SK-N-SH (cell line): ENCODE measurements around the gene TRAF5. TPM values are rescaled to one million over a fixed set of nuclear protein-coding genes. Genes with fewer than 3 reads are reported as not detected.

Experiments used
- CTCF ChIA-PET: fragments of 300-600, 350-600 bp; formaldehyde crosslinking; extraction: SDS; loops from one replicate; lab custom pipeline; 2021; lab: Yijun Ruan, JAX
- POLR2A ChIA-PET: fragments of 350-600 bp; sonication (Branson Sonifier 250); formaldehyde crosslinking; extraction: SDS; loops from one replicate; lab custom pipeline; 2020; ENCODE audit warnings: antibody characterized with exemption, inconsistent platforms; lab: Yijun Ruan, JAX
- DNase-seq: peaks from one replicate; pipeline ENCODE4 v3.0.0; 2012
- H2AFZ ChIP-seq: fragments of 200-600 bp; sonication (generic); 2 replicates; pipeline ENCODE4 v1.8.1; 2016; ENCODE audit warnings: antibody characterized with exemption, mild to moderate bottlenecking, low read depth
- H3F3A ChIP-seq: fragments of 200-600 bp; sonication (generic); replicated peaks from 2 replicates; pipeline ENCODE3; 2016; ENCODE audit warnings: antibody characterized with exemption, mild to moderate bottlenecking; ENCODE audit not compliant: insufficient read depth
- H3K27ac ChIP-seq, 2 experiments: fragments of 200-500 bp in 1 of 2; fragments of 200-600 bp in 1 of 2; sonication (Bioruptor generic) in 1 of 2; sonication (generic), shearing (Covaris generic) in 1 of 2; 2 replicates each; pipeline versions ENCODE4 v1.5.1 to v1.6.1; 2014 to 2016; ENCODE audit warnings: low read depth in 2 of 2, inconsistent platforms in 1 of 2, low read length in 1 of 2, mild to moderate bottlenecking in 1 of 2, mixed read lengths in 1 of 2
- H3K27me3 ChIP-seq: fragments of 200-600 bp; sonication (generic), shearing (Covaris generic); 2 replicates; pipeline ENCODE4 v1.6.1; 2016; ENCODE audit warnings: mixed run types; ENCODE audit not compliant: insufficient read depth
- H3K36me3 ChIP-seq, 2 experiments: fragments of 200-500 bp in 1 of 2; fragments of 200-600 bp in 1 of 2; sonication (Bioruptor generic) in 1 of 2; sonication (generic) in 1 of 2; replicated peaks in 1 of 2; 2 replicates each; pipeline versions ENCODE3 to v1.5.1; 2014 to 2016; ENCODE audit warnings: low read length in 1 of 2, mild to moderate bottlenecking in 1 of 2; ENCODE audit not compliant: insufficient read depth in 2 of 2, control insufficient read depth in 1 of 2
- H3K4me1 ChIP-seq, 2 experiments: fragments of 200-500 bp in 1 of 2; fragments of 200-600 bp in 1 of 2; sonication (Bioruptor generic) in 1 of 2; sonication (generic), shearing (Covaris generic) in 1 of 2; 2 replicates each; pipeline versions ENCODE4 v1.5.1 to v1.6.1; 2014 to 2016; ENCODE audit warnings: low read depth in 1 of 2, low read length in 1 of 2, mixed run types in 1 of 2; ENCODE audit not compliant: insufficient read depth in 2 of 2, control insufficient read depth in 1 of 2
- H3K4me2 ChIP-seq: fragments of 200-600 bp; sonication (generic), shearing (Covaris generic); 2 replicates; pipeline ENCODE4 v1.6.1; 2017; ENCODE audit warnings: mixed run types
- H3K4me3 ChIP-seq, 2 experiments: fragments of 200-500 bp in 1 of 2; fragments of 200-600 bp in 1 of 2; sonication (Bioruptor generic) in 1 of 2; sonication (generic), shearing (Covaris generic) in 1 of 2; 2 replicates each; pipeline versions ENCODE4 v1.5.1 to v1.8.1; 2014 to 2016; ENCODE audit warnings: low read depth in 2 of 2, inconsistent platforms in 1 of 2, low read length in 1 of 2, mild to moderate bottlenecking in 1 of 2, mixed read lengths in 1 of 2, moderate library complexity in 1 of 2
- H3K79me2 ChIP-seq: fragments of 200-600 bp; sonication (generic); 2 replicates; pipeline ENCODE4 v1.8.1; 2017; ENCODE audit warnings: mild to moderate bottlenecking; ENCODE audit not compliant: insufficient read depth
- H3K9ac ChIP-seq: fragments of 200-600 bp; sonication (generic); 2 replicates; pipeline ENCODE4 v1.6.1; 2017; ENCODE audit warnings: mixed run types
- H3K9me2 ChIP-seq: fragments of 200-600 bp; sonication (generic); 2 replicates; pipeline ENCODE4 v1.6.1; 2017; ENCODE audit warnings: mixed run types
- H3K9me3 ChIP-seq: fragments of 200-600 bp; sonication (generic); 2 replicates; pipeline ENCODE4 v1.6.1; 2017; ENCODE audit warnings: mixed run types, mild to moderate bottlenecking, moderate library complexity
- H4K20me1 ChIP-seq: fragments of 200-600 bp; sonication (generic); 2 replicates; pipeline ENCODE4 v1.6.1; 2017; ENCODE audit warnings: mild to moderate bottlenecking, mixed run types; ENCODE audit not compliant: insufficient read depth
- EP300 ChIP-seq, 2 experiments: IDR thresholded peaks; 2 replicates each; pipeline versions ENCODE4 v1.4.0 to v1.6.1; 2012; ENCODE audit warnings: borderline replicate concordance in 1 of 2, low read depth in 1 of 2, low read length in 1 of 2
- FOXJ3 ChIP-seq: sonication (generic); formaldehyde crosslinking; IDR thresholded peaks from 2 replicates; pipeline ENCODE4 v1.5.1; 2020; ENCODE audit warnings: mild to moderate bottlenecking, missing genetic modification reagents
- GABPA ChIP-seq: IDR thresholded peaks from 2 replicates; pipeline ENCODE4 v1.4.0; 2012; ENCODE audit warnings: low read depth, mild to moderate bottlenecking
- JUND ChIP-seq: IDR thresholded peaks from 2 replicates; pipeline ENCODE4 v1.4.0; 2012
- RCOR1 ChIP-seq: fragments of 150-350 bp; IDR thresholded peaks from 2 replicates; pipeline ENCODE4 v1.6.1; 2017; ENCODE audit warnings: antibody characterized with exemption, low read length
- RXRA ChIP-seq: IDR thresholded peaks from 2 replicates; pipeline ENCODE4 v1.4.0; 2012; ENCODE audit warnings: low read depth, mild to moderate bottlenecking, borderline replicate concordance
- TCF12 ChIP-seq: IDR thresholded peaks from 2 replicates; pipeline ENCODE4 v1.4.0; 2012
- TEAD4 ChIP-seq: IDR thresholded peaks from 2 replicates; pipeline ENCODE4 v1.4.0; 2012; ENCODE audit warnings: mild to moderate bottlenecking, borderline replicate concordance; ENCODE audit not compliant: insufficient read depth
- YY1 ChIP-seq: IDR thresholded peaks from 2 replicates; pipeline ENCODE4 v1.4.0; 2012; ENCODE audit warnings: low read depth, mild to moderate bottlenecking
- WGBS: methylation state at CpG from one replicate; pipeline ENCODE4 v1.1.6; 2017; ENCODE audit warnings: low lambda C conversion rate; 5-methylcytosine and 5-hydroxymethylcytosine counted together
- polyA plus RNA-seq, 3 experiments: library from polyadenylated mRNA; depleted of rRNA; stranded (reverse); fragments of >200 nt; gene quantifications; 2 replicates each; pipeline ENCODE4 v1.2.3, GENCODE V29; 2012
- TF ChIP-seq, protein P1 (sequence below): IDR thresholded peaks from 2 replicates; pipeline ENCODE4; 2012
- TF ChIP-seq, protein P2 (sequence below): fragments of 150-350 bp; IDR thresholded peaks from 2 replicates; pipeline ENCODE4 v1.6.1; 2016; ENCODE audit warnings: mild to moderate bottlenecking, low read depth, low read length
- TF ChIP-seq, protein P3 (sequence below): IDR thresholded peaks from 2 replicates; pipeline ENCODE4 v1.4.0; 2012; ENCODE audit warnings: low read depth

Gene TRAF5
- polyA plus RNA-seq, 1 of the 3 experiments (the other 2 are of a cell fraction) = 7.6 TPM

GRCh38 chr1:211285196-211285595 is 41.4 kb upstream of the TRAF5 start:
- Histone ChIP-seq H3K9me3 (no peaks in the 10 kb centered on the region), H3K9ac (no peak overlapping the region), H3K4me3 (no peak overlapping the region), H3K27me3 (no peaks in the 10 kb centered on the region)
- TF ChIP-seq, protein P1, sequence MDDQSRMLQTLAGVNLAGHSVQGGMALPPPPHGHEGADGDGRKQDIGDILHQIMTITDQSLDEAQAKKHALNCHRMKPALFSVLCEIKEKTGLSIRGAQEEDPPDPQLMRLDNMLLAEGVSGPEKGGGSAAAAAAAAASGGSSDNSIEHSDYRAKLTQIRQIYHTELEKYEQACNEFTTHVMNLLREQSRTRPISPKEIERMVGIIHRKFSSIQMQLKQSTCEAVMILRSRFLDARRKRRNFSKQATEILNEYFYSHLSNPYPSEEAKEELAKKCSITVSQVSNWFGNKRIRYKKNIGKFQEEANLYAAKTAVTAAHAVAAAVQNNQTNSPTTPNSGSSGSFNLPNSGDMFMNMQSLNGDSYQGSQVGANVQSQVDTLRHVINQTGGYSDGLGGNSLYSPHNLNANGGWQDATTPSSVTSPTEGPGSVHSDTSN = no peak
- TF ChIP-seq JUND (no peak), GABPA (no peak), YY1 (no peak), EP300 (IDR thresholded peaks at IDR 0.05; ENCODE audit: borderline replicate concordance in 1 of 2, low read depth in 1 of 2, low read length in 1 of 2) (no peak)
- TF ChIP-seq, all 33 proteins: peak for 0
- H2AFZ ChIP-seq = no peak overlapping the region
- H3K36me3 ChIP-seq = peaks cover 65 to 66% of the 10 kb centered on the region in 2 experiments
- H3K27ac ChIP-seq = no peak overlapping the region
- 96% methylated on average over 4 of the region's 4 CpGs for WGBS
- CTCF ChIA-PET = interaction anchor here (0.7 to 1.9 kb wide), 4 partner anchors 22 to 228 kb away, joined by 4 read pairs; no protein-coding TSS in a partner anchor
- H3K79me2 ChIP-seq = peaks cover 4% of the 10 kb centered on the region; the same call in 1 of the 2 replicates
- POLR2A ChIA-PET = no interaction called here
- peaks cover 9% of the 10 kb centered on the region for H3F3A ChIP-seq
- no peaks in the 10 kb centered on the region for H3K4me1 ChIP-seq
- H3K9me2 ChIP-seq = no peaks in the 10 kb centered on the region
- no peaks in the 10 kb centered on the region for H4K20me1 ChIP-seq
- DNase-seq = no peak
- no peak overlapping the region for H3K4me2 ChIP-seq

GRCh38 chr1:211287218-211287617 is 39.4 kb upstream of the TRAF5 start:
- no peaks in the 10 kb centered on the region for H3K9me2 ChIP-seq
- H3K4me2 ChIP-seq = no peak overlapping the region
- no peak for DNase-seq
- no peak overlapping the region for H2AFZ ChIP-seq
- TF ChIP-seq RCOR1 = no peak
- TF ChIP-seq, protein P2, sequence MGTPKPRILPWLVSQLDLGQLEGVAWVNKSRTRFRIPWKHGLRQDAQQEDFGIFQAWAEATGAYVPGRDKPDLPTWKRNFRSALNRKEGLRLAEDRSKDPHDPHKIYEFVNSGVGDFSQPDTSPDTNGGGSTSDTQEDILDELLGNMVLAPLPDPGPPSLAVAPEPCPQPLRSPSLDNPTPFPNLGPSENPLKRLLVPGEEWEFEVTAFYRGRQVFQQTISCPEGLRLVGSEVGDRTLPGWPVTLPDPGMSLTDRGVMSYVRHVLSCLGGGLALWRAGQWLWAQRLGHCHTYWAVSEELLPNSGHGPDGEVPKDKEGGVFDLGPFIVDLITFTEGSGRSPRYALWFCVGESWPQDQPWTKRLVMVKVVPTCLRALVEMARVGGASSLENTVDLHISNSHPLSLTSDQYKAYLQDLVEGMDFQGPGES = no peak
- no peak for TF ChIP-seq FOXJ3 (CRISPR knock-in tag)
- TF ChIP-seq GABPA = no peak
- H3K9ac ChIP-seq = no peak overlapping the region
- peaks cover 5% of the 10 kb centered on the region for H3F3A ChIP-seq
- H4K20me1 ChIP-seq = no peaks in the 10 kb centered on the region
- H3K9me3 ChIP-seq = no peaks in the 10 kb centered on the region
- CTCF ChIA-PET = no interaction called here
- no peak overlapping the region for H3K27ac ChIP-seq
- no peaks in the 10 kb centered on the region for H3K4me1 ChIP-seq
- H3K27me3 ChIP-seq = no peaks in the 10 kb centered on the region
- WGBS = 95% methylated on average over 3 of the region's 3 CpGs
- H3K79me2 ChIP-seq = peaks cover 7% of the 10 kb centered on the region; the same call in 1 of the 2 replicates
- H3K4me3 ChIP-seq = no peak overlapping the region
- H3K36me3 ChIP-seq = peaks cover 67 to 75% of the 10 kb centered on the region in 2 experiments
- POLR2A ChIA-PET = no interaction called here

GRCh38 chr1:211292411-211292810 is 34.2 kb upstream of the TRAF5 start:
- Histone ChIP-seq H3K79me2 (peaks cover 3% of the 10 kb centered on the region; the same call in 1 of the 2 replicates), H3K27ac (no peak overlapping the region), H3K9ac (no peak overlapping the region), H4K20me1 (no peaks in the 10 kb centered on the region), H3K27me3 (no peaks in the 10 kb centered on the region), H3K4me3 (no peak overlapping the region), H3F3A (peaks cover 5% of the 10 kb centered on the region), H2AFZ (no peak overlapping the region), H3K9me2 (no peaks in the 10 kb centered on the region), H3K4me2 (no peak overlapping the region), H3K4me1 (no peaks in the 10 kb centered on the region), H3K36me3 (peaks cover 82 to 85% of the 10 kb centered on the region in 2 experiments), H3K9me3 (no peaks in the 10 kb centered on the region)
- DNase-seq = no peak
- TF ChIP-seq YY1 (no peak), RXRA (no peak), TEAD4 (no peak), TCF12 (no peak)
- TF ChIP-seq, protein P3, sequence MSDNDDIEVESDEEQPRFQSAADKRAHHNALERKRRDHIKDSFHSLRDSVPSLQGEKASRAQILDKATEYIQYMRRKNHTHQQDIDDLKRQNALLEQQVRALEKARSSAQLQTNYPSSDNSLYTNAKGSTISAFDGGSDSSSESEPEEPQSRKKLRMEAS = no peak
- WGBS = 92% methylated on average over 2 of the region's 2 CpGs
- ChIA-PET POLR2A (no interaction called here), CTCF (interaction anchor here (2.9 kb wide), 1 partner anchor 31 kb away, joined by 9 read pairs; no protein-coding TSS in a partner anchor)
